H9 (cell line): ENCODE results near the gene TBC1D22A. TPM values are rescaled to one million over a fixed set of nuclear protein-coding genes. Genes with fewer than 3 reads are reported as not detected.

Experiments used
- DNase-seq: peaks from one replicate; pipeline ENCODE4 v3.0.0-alpha.2; 2017
- H2AFZ ChIP-seq: one replicate; pipeline ENCODE4 v1.6.1; 2013; ENCODE audit warnings: mild to moderate bottlenecking, low read length, control low read depth, moderate library complexity
- H2AK5ac ChIP-seq: 2 replicates; pipeline ENCODE4 v1.6.1; 2013; ENCODE audit warnings: low read length, control low read depth, mixed read lengths; ENCODE audit not compliant: insufficient read length
- H2BK120ac ChIP-seq: one replicate; pipeline ENCODE4 v1.6.1; 2013; ENCODE audit warnings: low read depth, mild to moderate bottlenecking, low read length, control low read depth, inconsistent platforms; ENCODE audit not compliant: poor library complexity, severe bottlenecking
- H2BK12ac ChIP-seq: 2 replicates; pipeline ENCODE4 v1.6.1; 2013; ENCODE audit warnings: low read length, control low read depth, mixed read lengths, low read depth; ENCODE audit not compliant: insufficient read length
- H2BK15ac ChIP-seq: 2 replicates; pipeline ENCODE4 v1.6.1; 2013; ENCODE audit warnings: low read depth, low read length, control low read depth
- H2BK20ac ChIP-seq: one replicate; pipeline ENCODE4 v1.6.1; 2013; ENCODE audit warnings: low read depth, mild to moderate bottlenecking, low read length, control low read depth, inconsistent platforms; ENCODE audit not compliant: poor library complexity, severe bottlenecking
- H2BK5ac ChIP-seq: 2 replicates; pipeline ENCODE4 v1.6.1; 2013; ENCODE audit warnings: low read length, control low read depth, mixed read lengths; ENCODE audit not compliant: insufficient read length
- H3K14ac ChIP-seq: 2 replicates; pipeline ENCODE4 v1.6.1; 2013; ENCODE audit warnings: low read length, control low read depth; ENCODE audit not compliant: insufficient read depth
- H3K18ac ChIP-seq: 2 replicates; pipeline ENCODE4 v1.6.1; 2013; ENCODE audit warnings: low read depth, mild to moderate bottlenecking, mixed read lengths, low read length, control low read depth; ENCODE audit not compliant: insufficient read length
- H3K23ac ChIP-seq: 2 replicates; pipeline ENCODE4 v1.6.1; 2013; ENCODE audit warnings: low read length, control low read depth, mixed read lengths, low read depth; ENCODE audit not compliant: insufficient read length
- H3K23me2 ChIP-seq: 2 replicates; pipeline ENCODE4 v1.6.1; 2013; ENCODE audit warnings: low read depth, mild to moderate bottlenecking, mixed read lengths, low read length, control low read depth; ENCODE audit not compliant: insufficient read length, poor library complexity, severe bottlenecking
- H3K27ac ChIP-seq: 2 replicates; pipeline ENCODE4 v1.5.1; 2013; ENCODE audit warnings: low read length, control low read depth, mixed read lengths, low read depth; ENCODE audit not compliant: insufficient read length
- H3K27me3 ChIP-seq: 2 replicates; pipeline ENCODE4 v1.6.1; 2013; ENCODE audit warnings: low read length, control low read depth, inconsistent platforms; ENCODE audit not compliant: insufficient read depth
- H3K4ac ChIP-seq: 2 replicates; pipeline ENCODE4 v1.6.1; 2013; ENCODE audit warnings: low read depth, mild to moderate bottlenecking, control low read depth, inconsistent platforms, low read length, moderate library complexity
- H3K4me1 ChIP-seq: 2 replicates; pipeline ENCODE4 v1.6.1; 2013; ENCODE audit warnings: low read length, control low read depth, inconsistent platforms; ENCODE audit not compliant: insufficient read depth
- H3K4me2 ChIP-seq: 2 replicates; pipeline ENCODE4 v1.6.1; 2013; ENCODE audit warnings: low read length, control low read depth, mixed read lengths; ENCODE audit not compliant: insufficient read length, insufficient read depth
- H3K56ac ChIP-seq: 2 replicates; pipeline ENCODE4 v1.6.1; 2013; ENCODE audit warnings: low read depth, mild to moderate bottlenecking, mixed read lengths, low read length, control low read depth; ENCODE audit not compliant: insufficient read length
- H3K79me1 ChIP-seq: 2 replicates; pipeline ENCODE4 v1.6.1; 2013; ENCODE audit warnings: low read depth, mild to moderate bottlenecking, moderate library complexity, low read length, control low read depth, inconsistent platforms; ENCODE audit not compliant: insufficient read depth, poor library complexity, severe bottlenecking
- H3K79me2 ChIP-seq: 2 replicates; pipeline ENCODE4 v1.6.1; 2013; ENCODE audit warnings: low read length, control low read depth, inconsistent platforms; ENCODE audit not compliant: insufficient read depth
- H3K9ac ChIP-seq: 2 replicates; pipeline ENCODE4 v1.6.1; 2013; ENCODE audit warnings: low read length, control low read depth, mixed read lengths; ENCODE audit not compliant: insufficient read length; ENCODE audit errors: extremely low read depth
- H3K9me3 ChIP-seq: one replicate; pipeline ENCODE4 v1.6.1; 2013; ENCODE audit warnings: low read depth, low read length, inconsistent platforms; ENCODE audit not compliant: control insufficient read depth
- H3T11ph ChIP-seq: one replicate; pipeline ENCODE4 v1.6.1; 2013; ENCODE audit warnings: mild to moderate bottlenecking, low read length, control low read depth, inconsistent platforms
- H4K20me1 ChIP-seq: one replicate; pipeline ENCODE4 v1.6.1; 2013; ENCODE audit not compliant: control insufficient read depth, insufficient read length, insufficient read depth
- H4K5ac ChIP-seq: 2 replicates; pipeline ENCODE4 v1.6.1; 2013; ENCODE audit warnings: low read depth, mild to moderate bottlenecking, mixed read lengths, low read length, control low read depth; ENCODE audit not compliant: insufficient read length
- H4K8ac ChIP-seq: replicated peaks from 2 replicates; pipeline ENCODE4 v1.6.1; 2013; ENCODE audit warnings: low read length, control low read depth, mixed read lengths, low read depth; ENCODE audit not compliant: insufficient read length
- H4K91ac ChIP-seq: 2 replicates; pipeline ENCODE4 v1.6.1; 2013; ENCODE audit warnings: low read depth, mild to moderate bottlenecking, moderate library complexity, mixed read lengths, low read length, control low read depth; ENCODE audit not compliant: insufficient read length
- H3K27ac Mint-ChIP-seq, 3 experiments: 2 replicates in 2 of 3; 3 replicates in 1 of 3; pipeline ENCODE4 v1.8.0; 2020 to 2021; ENCODE audit warnings: mixed read lengths in 3 of 3, mild to moderate bottlenecking in 1 of 3, moderate library complexity in 1 of 3
- H3K27me3 Mint-ChIP-seq: 2 replicates; pipeline ENCODE4 v1.8.0; 2021; ENCODE audit warnings: low read depth, mild to moderate bottlenecking, moderate library complexity, mixed read lengths
- H3K36me3 Mint-ChIP-seq, 3 experiments: 2 replicates in 2 of 3; 3 replicates in 1 of 3; pipeline ENCODE4 v1.8.0; 2020 to 2021; ENCODE audit warnings: low read depth in 3 of 3, mixed read lengths in 3 of 3; ENCODE audit not compliant: insufficient read depth in 1 of 3
- H3K4me1 Mint-ChIP-seq, 2 experiments: 2 replicates each; pipeline ENCODE4 v1.8.0; 2020; ENCODE audit warnings: mixed read lengths in 2 of 2
- H3K4me3 Mint-ChIP-seq, 2 experiments: 2 replicates in 1 of 2; 3 replicates in 1 of 2; pipeline ENCODE4 v1.8.0; 2020 to 2021; ENCODE audit warnings: mild to moderate bottlenecking in 2 of 2, mixed read lengths in 2 of 2, moderate library complexity in 1 of 2
- H3K9me3 Mint-ChIP-seq, 2 experiments: 2 replicates in 1 of 2; 3 replicates in 1 of 2; pipeline ENCODE4 v1.8.0; 2020; ENCODE audit warnings: mild to moderate bottlenecking in 2 of 2, mixed read lengths in 2 of 2, moderate library complexity in 1 of 2
- CTCF ChIP-seq: fragments of 200-600 bp; sonication (generic); conservative IDR thresholded peaks from 3 replicates; pipeline ENCODE4 v1.8.0; 2021; ENCODE audit warnings: antibody characterized with exemption, mild to moderate bottlenecking
- WGBS: extraction: QIAGEN DNeasy Blood & Tissue Kit; methylation state at CpG from one replicate; pipeline ENCODE4 v1.1.7; 2013; ENCODE audit warnings: missing lambda C conversion rate, low lambda C conversion rate, mixed read lengths; ENCODE audit not compliant: insufficient read length; ENCODE audit errors: extremely low coverage; 5-methylcytosine and 5-hydroxymethylcytosine counted together
- total RNA-seq: library from RNA; stranded (reverse); gene quantifications from 2 replicates; pipeline ENCODE4 v1.2.1, GENCODE V29; 2021

TBC1D22A gene
- total RNA-seq, 1 experiment from 2014 or later: 20.8 TPM

- Histone ChIP-seq H3K4ac (no peak overlapping the region), H2BK15ac (no peak overlapping the region), H3K27ac (no peak overlapping the region), H3K4me2 (no peak overlapping the region), H3K9ac (no peak overlapping the region), H3K18ac (no peak overlapping the region), H4K91ac (no peak overlapping the region), H2AFZ (no peak overlapping the region), H3K79me2 (no peaks in the 10 kb centered on the region), H2BK20ac (no peak overlapping the region), H3K56ac (no peak overlapping the region), H3K27me3 (no peaks in the 10 kb centered on the region), H4K8ac (no peak overlapping the region), H4K20me1 (no peaks in the 10 kb centered on the region), H3K14ac (no peak overlapping the region), H3K9me3 (no peaks in the 10 kb centered on the region), H3K23ac (no peak overlapping the region), H2AK5ac (no peak overlapping the region), H3K23me2 (no peaks in the 10 kb centered on the region), H2BK12ac (no peak overlapping the region), H2BK120ac (no peak overlapping the region), H4K5ac (no peak overlapping the region), H3K79me1 (no peaks in the 10 kb centered on the region), H3T11ph (no peak overlapping the region), H3K4me1 (no peaks in the 10 kb centered on the region), H2BK5ac (no peak overlapping the region)
- WGBS: no CpG with 5 or more reads among the region's 31 CpGs
- Mint-ChIP-seq H3K27me3 (no peaks in the 10 kb centered on the region), H3K9me3 (no peaks in the 10 kb centered on the region), H3K36me3 (no peaks in the 10 kb centered on the region; a peak in 1 of 7 replicates), H3K4me1 (peaks cover 2 to 4% of the 10 kb centered on the region in 2 experiments; a peak in 2 of 4 replicates), H3K27ac (no peak overlapping the region; a peak in 2 of 7 replicates), H3K4me3 (no peak overlapping the region)
- no peak for DNase-seq
- no peak for TF ChIP-seq CTCF
Measured at GRCh38 chr22:47155131-47155885, 392.9 kb downstream of the TBC1D22A start.
